GM12873 (cell line): ENCODE data around the gene LSMEM2.

Experiments
- CTCF ChIP-seq: IDR thresholded peaks from 2 replicates; pipeline ENCODE4 v1.5.1; 2012; ENCODE audit warnings: low read depth, mild to moderate bottlenecking, moderate library complexity, low read length, control low read depth; ENCODE audit not compliant: insufficient read depth; ENCODE audit errors: missing control alignments

LSMEM2 gene

GRCh38 chr3:50272911-50273688 is 5.8 kb upstream of the LSMEM2 start:
- peak; percentile 97 for TF ChIP-seq CTCF

- no peak for TF ChIP-seq CTCF
Measured at GRCh38 chr3:50273689-50274065, 5.2 kb upstream of the LSMEM2 start.

GRCh38 chr3:50274371-50275104 is 4.3 kb upstream of the LSMEM2 start:
- peak; percentile 85 for TF ChIP-seq CTCF

- no peak for TF ChIP-seq CTCF
Measured at GRCh38 chr3:50275141-50275995, 3.5 kb upstream of the LSMEM2 start.

GRCh38 chr3:50275996-50276761 is 2.7 kb upstream of the LSMEM2 start:
- no peak for TF ChIP-seq CTCF

GRCh38 chr3:50276762-50277101 is 2.2 kb upstream of the LSMEM2 start:
- no peak for TF ChIP-seq CTCF
